UCSD-AML1 (cell line): Measurements from ENCODE around the gene RPRD1B.

ENCODE experiments used
- DNase-seq: peaks from one replicate; lab custom pipeline; 2025; ENCODE audit not compliant: unreplicated experiment; lab: John Stamatoyannopoulos, UW

RPRD1B gene

GRCh38 chr20:38073307-38074071, 39.9 kb downstream of the RPRD1B start:
- DNase-seq, result no peak

- no peak for DNase-seq
These were observed 41.8 kb downstream of the RPRD1B start for GRCh38 chr20:38075161-38075998.

- DNase-seq, result no peak
These were observed 43.0 kb downstream of the RPRD1B start for GRCh38 chr20:38076548-38076947.

GRCh38 chr20:38078084-38078483, 44.5 kb downstream of the RPRD1B start:
- no peak for DNase-seq

GRCh38 chr20:38079353-38079752, 45.8 kb downstream of the RPRD1B start:
- no peak for DNase-seq

GRCh38 chr20:38081575-38081974, 48.0 kb downstream of the RPRD1B start:
- no peak for DNase-seq

- no peak for DNase-seq
These were observed 49.3 kb downstream of the RPRD1B start for GRCh38 chr20:38082894-38083293.

GRCh38 chr20:38083338-38084048, 49.9 kb downstream of the RPRD1B start:
- DNase-seq, result no peak

- no peak for DNase-seq
These were observed 50.9 kb downstream of the RPRD1B start for GRCh38 chr20:38084425-38084951.

- no peak for DNase-seq
These were observed 51.5 kb downstream of the RPRD1B start for GRCh38 chr20:38085026-38085425.

- no peak for DNase-seq
These were observed 56.0 kb downstream of the RPRD1B start for GRCh38 chr20:38089500-38089899.

- no peak for DNase-seq
These were observed 56.5 kb downstream of the RPRD1B start for GRCh38 chr20:38090061-38090460.

GRCh38 chr20:38091441-38092216, 58.1 kb downstream of the RPRD1B start:
- no peak for DNase-seq

- no peak for DNase-seq
These were observed 58.8 kb downstream of the RPRD1B start for GRCh38 chr20:38092260-38092857.

GRCh38 chr20:38092915-38093314, 59.4 kb downstream of the RPRD1B start:
- DNase-seq, result no peak

- no peak for DNase-seq
These were observed 60.1 kb downstream of the RPRD1B start for GRCh38 chr20:38093641-38094077.

GRCh38 chr20:38094373-38094891, 60.9 kb downstream of the RPRD1B start:
- no peak for DNase-seq

GRCh38 chr20:38095017-38095686, 61.6 kb downstream of the RPRD1B start:
- DNase-seq, result no peak

- DNase-seq, result no peak
These were observed 65.4 kb downstream of the RPRD1B start for GRCh38 chr20:38098952-38099351.
